IMR-90 (cell line): ENCODE data around the gene KCNK6. TPM values are rescaled to one million over a fixed set of nuclear protein-coding genes. Genes with fewer than 3 reads are reported as not detected.

ENCODE experiments used
- ATAC-seq: fragments of 200-7000 bp; cut with Tn5 transposase; 2 replicates; pipeline ENCODE4 v1.9.1; 2020; ENCODE audit warnings: low read depth, mild to moderate bottlenecking, moderate library complexity
- BruUV-seq: library from RNA; stranded (reverse); fragments of 400-500 nt; replicated peaks from 2 replicates; lab custom pipeline; 2021; lab: Mats Ljungman, UMichigan
- CTCF ChIA-PET: fragments of 300-600 bp; formaldehyde crosslinking; extraction: SDS; loops from one replicate; lab custom pipeline; 2021; ENCODE audit warnings: antibody characterized with exemption; lab: Yijun Ruan, JAX
- POLR2A ChIA-PET: fragments of 300-600 bp; sonication (Branson Sonifier 250); formaldehyde crosslinking; loops from one replicate; lab custom pipeline; 2022; ENCODE audit warnings: antibody characterized with exemption; ENCODE audit not compliant: unreplicated experiment; lab: Charles Lee
- DNase-seq: peaks from one replicate; pipeline ENCODE4 v3.0.0; 2013
- H2AFZ ChIP-seq: replicated peaks from 2 replicates; pipeline ENCODE3; 2013; ENCODE audit warnings: low read length, mild to moderate bottlenecking; ENCODE audit not compliant: poor library complexity
- H2AK5ac ChIP-seq: 2 replicates; pipeline ENCODE4 v1.6.1; 2013; ENCODE audit warnings: low read depth, low read length, inconsistent platforms
- H2AK9ac ChIP-seq: replicated peaks from 2 replicates; pipeline ENCODE3; 2013; ENCODE audit warnings: mild to moderate bottlenecking, low read depth, low read length, moderate library complexity; ENCODE audit not compliant: poor library complexity
- H2BK120ac ChIP-seq: 2 replicates; pipeline ENCODE4 v1.6.1; 2013; ENCODE audit warnings: low read depth, low read length, inconsistent platforms
- H2BK15ac ChIP-seq: 3 replicates; pipeline ENCODE4 v1.6.1; 2013; ENCODE audit warnings: low read depth, low read length, inconsistent platforms
- H2BK20ac ChIP-seq: 2 replicates; pipeline ENCODE4 v1.6.1; 2013; ENCODE audit warnings: low read depth, mild to moderate bottlenecking, inconsistent platforms, low read length, moderate library complexity
- H2BK5ac ChIP-seq: 2 replicates; pipeline ENCODE4 v1.6.1; 2013; ENCODE audit warnings: mild to moderate bottlenecking, low read depth, low read length, inconsistent platforms; ENCODE audit not compliant: poor library complexity, severe bottlenecking
- H3K14ac ChIP-seq: replicated peaks from 2 replicates; pipeline ENCODE4 v1.6.1; 2013; ENCODE audit warnings: low read depth, low read length, inconsistent platforms
- H3K18ac ChIP-seq: 2 replicates; pipeline ENCODE4 v1.6.1; 2013; ENCODE audit warnings: low read depth, low read length, control low read depth
- H3K23ac ChIP-seq: 2 replicates; pipeline ENCODE4 v1.6.1; 2013; ENCODE audit warnings: low read depth, low read length, inconsistent platforms
- H3K27ac ChIP-seq: 2 replicates; pipeline ENCODE4 v1.5.1; 2013; ENCODE audit warnings: mild to moderate bottlenecking, control low read depth, low read length; ENCODE audit not compliant: insufficient read depth
- H3K27me3 ChIP-seq: 2 replicates; pipeline ENCODE4 v1.6.1; 2013; ENCODE audit warnings: low read length; ENCODE audit not compliant: control insufficient read depth, insufficient read depth
- H3K36me3 ChIP-seq: 2 replicates; pipeline ENCODE4 v1.6.1; 2013; ENCODE audit warnings: low read length, mixed read lengths; ENCODE audit not compliant: control insufficient read depth, insufficient read depth
- H3K4ac ChIP-seq: 2 replicates; pipeline ENCODE4 v1.6.1; 2013; ENCODE audit warnings: low read depth, low read length, inconsistent platforms
- H3K4me1 ChIP-seq: 2 replicates; pipeline ENCODE4 v1.6.1; 2013; ENCODE audit warnings: low read length, mixed read lengths; ENCODE audit not compliant: control insufficient read depth, insufficient read depth
- H3K4me2 ChIP-seq: 2 replicates; pipeline ENCODE4 v1.6.1; 2013; ENCODE audit warnings: low read depth, mild to moderate bottlenecking, control low read depth, low read length, moderate library complexity
- H3K4me3 ChIP-seq: 2 replicates; pipeline ENCODE4 v1.5.1; 2013; ENCODE audit warnings: low read depth, mild to moderate bottlenecking, control low read depth, low read length, moderate library complexity; ENCODE audit not compliant: insufficient read depth
- H3K56ac ChIP-seq: 2 replicates; pipeline ENCODE4 v1.6.1; 2013; ENCODE audit warnings: low read length, inconsistent platforms; ENCODE audit not compliant: insufficient read depth; ENCODE audit errors: extremely low read depth
- H3K79me1 ChIP-seq, 2 experiments: 2 replicates each; pipeline ENCODE4 v1.6.1; 2013; ENCODE audit warnings: low read length in 2 of 2, inconsistent platforms in 1 of 2, low read depth in 1 of 2
- H3K9ac ChIP-seq: 2 replicates; pipeline ENCODE4 v1.6.1; 2013; ENCODE audit warnings: low read depth, low read length, control low read depth
- H3K9me1 ChIP-seq: 2 replicates; pipeline ENCODE4 v1.6.1; 2013; ENCODE audit warnings: low read length, inconsistent platforms; ENCODE audit not compliant: insufficient read depth
- H3K9me3 ChIP-seq: 2 replicates; pipeline ENCODE4 v1.6.1; 2013; ENCODE audit warnings: low read length; ENCODE audit not compliant: control insufficient read depth, insufficient read depth
- H4K20me1 ChIP-seq: 2 replicates; pipeline ENCODE4 v1.6.1; 2013; ENCODE audit warnings: low read length, inconsistent platforms; ENCODE audit not compliant: insufficient read depth
- H4K5ac ChIP-seq: 2 replicates; pipeline ENCODE4 v1.6.1; 2013; ENCODE audit warnings: mild to moderate bottlenecking, low read depth, low read length, control low read depth
- H4K8ac ChIP-seq, 2 experiments: 2 replicates each; pipeline ENCODE4 v1.6.1; 2013; ENCODE audit warnings: low read depth in 2 of 2, low read length in 2 of 2, control low read depth in 1 of 2, inconsistent platforms in 1 of 2
- H4K91ac ChIP-seq: 2 replicates; pipeline ENCODE4 v1.6.1; 2013; ENCODE audit warnings: low read depth, low read length, inconsistent platforms; ENCODE audit not compliant: insufficient read depth
- CHD1 ChIP-seq: IDR thresholded peaks from 2 replicates; pipeline ENCODE4 v1.6.1; 2012; ENCODE audit warnings: low read depth, low read length, improper control_type of control experiment
- MAFK ChIP-seq: IDR thresholded peaks from 2 replicates; pipeline ENCODE4 v1.6.1; 2012; ENCODE audit warnings: low read depth, low read length, improper control_type of control experiment
- MAZ ChIP-seq: IDR thresholded peaks from 2 replicates; pipeline ENCODE4 v1.6.1; 2012; ENCODE audit warnings: low read depth, mild to moderate bottlenecking, low read length, improper control_type of control experiment, moderate library complexity, borderline replicate concordance
- NFE2L2 ChIP-seq: fragments of 150-350 bp; IDR thresholded peaks from 2 replicates; pipeline ENCODE4 v1.6.1; 2016; ENCODE audit warnings: low read depth, mild to moderate bottlenecking, low read length
- POLR2A ChIP-seq: IDR thresholded peaks from 2 replicates; pipeline ENCODE4 v1.6.1; 2012; ENCODE audit warnings: mild to moderate bottlenecking, low read depth, low read length
- RAD21 ChIP-seq: IDR thresholded peaks from 2 replicates; pipeline ENCODE4 v1.6.1; 2012; ENCODE audit warnings: low read length, improper control_type of control experiment
- RCOR1 ChIP-seq: IDR thresholded peaks from 2 replicates; pipeline ENCODE4 v1.6.1; 2012; ENCODE audit warnings: mild to moderate bottlenecking, low read length, improper control_type of control experiment; ENCODE audit not compliant: insufficient replicate concordance
- RFX5 ChIP-seq: IDR thresholded peaks from 2 replicates; pipeline ENCODE4 v1.8.0; 2012; ENCODE audit warnings: low read depth, mild to moderate bottlenecking, low read length, moderate library complexity
- SMC3 ChIP-seq: fragments of 150-350 bp; IDR thresholded peaks from 2 replicates; pipeline ENCODE4 v1.6.1; 2016; ENCODE audit warnings: low read depth, mild to moderate bottlenecking, antibody characterized with exemption, low read length, moderate library complexity
- WGBS, 2 experiments: methylation state at CpG; one replicate each; pipeline versions ENCODE4 v1.1.5 to v1.1.7; 2013; ENCODE audit warnings: missing lambda C conversion rate in 2 of 2; ENCODE audit not compliant: insufficient read length in 1 of 2; ENCODE audit errors: extremely low coverage in 2 of 2; 5-methylcytosine and 5-hydroxymethylcytosine counted together
- dilution Hi-C: fragments of 300-500 bp; cut with HindIII; formaldehyde crosslinking; loops from one replicate; pipeline ENCODE4 v1.14.3; 2018; ENCODE audit warnings: low sequenced_read_pairs; ENCODE audit not compliant: unreplicated experiment
- in situ Hi-C: fragments of 300-500 bp; cut with MboI; formaldehyde crosslinking; loops from 3 replicates; pipeline ENCODE4 v1.14.3; 2019; ENCODE audit warnings: low sequenced_read_pairs, inconsistent platforms, mixed read lengths
- intact Hi-C: fragments of 100-400 bp; cut with micrococcal nuclease; formaldehyde crosslinking; loops from 2 replicates; pipeline ENCODE4 v1.10.0; 2022
- polyA plus RNA-seq, 3 experiments: library from polyadenylated mRNA; depleted of rRNA; stranded (reverse); fragments of >200 nt; gene quantifications; 2 replicates each; pipeline ENCODE4 v1.2.3, GENCODE V29; 2012; ENCODE audit warnings: low replicate concordance in 1 of 3
- total RNA-seq: library from RNA; depleted of rRNA; stranded (reverse); fragments of >200 nt; gene quantifications from 2 replicates; pipeline ENCODE4 v1.2.3, GENCODE V29; 2012
- TF ChIP-seq, protein P1 (sequence below): fragments of 150-350 bp; IDR thresholded peaks from 2 replicates; pipeline ENCODE4 v1.6.1; 2016; ENCODE audit warnings: low read depth, mild to moderate bottlenecking, low read length, moderate library complexity, borderline replicate concordance

KCNK6 gene
- total and polyA plus RNA-seq, 2 of the 4 experiments (the other 2 are of a cell fraction), result 2.7 to 4.5 TPM

- H3K9me1 ChIP-seq, result no peaks in the 10 kb centered on the region
- H3K79me1 ChIP-seq, result no peaks in the 10 kb centered on the region
- in situ Hi-C loops (no loop called here), dilution Hi-C loops (no loop called here), intact Hi-C loops (no loop called here)
- H2AK5ac ChIP-seq, result no peak overlapping the region
- no peaks in the 10 kb centered on the region for H3K4me1 ChIP-seq
- no peak overlapping the region for H3K23ac ChIP-seq
- H3K36me3 ChIP-seq, result no peaks in the 10 kb centered on the region
- no peak overlapping the region for H3K4ac ChIP-seq
- no peak overlapping the region for H4K8ac ChIP-seq
- 0 out of 2 replicates have a peak, but pooled peaks cover 3% of the 10 kb centered on the region for H4K20me1 ChIP-seq
- H2BK5ac ChIP-seq, result no peak overlapping the region
- no TSS peak for BruUV-seq
- H2BK15ac ChIP-seq, result no peak overlapping the region
- H3K18ac ChIP-seq, result no peak overlapping the region
- H3K14ac ChIP-seq, result no peak overlapping the region
- no peak overlapping the region for H4K91ac ChIP-seq
- POLR2A ChIA-PET, result no interaction called here
- H3K4me3 ChIP-seq, result no peak overlapping the region
- WGBS, 2 experiments, result 50% methylated on average over 2 of the region's 5 CpGs; no CpG with 5 or more reads in 1 of the 2 experiments
- no peak overlapping the region for H3K9ac ChIP-seq
- no peak for TF ChIP-seq NFE2L2
- TF ChIP-seq CHD1, result no peak
- TF ChIP-seq MAZ, result no peak
- TF ChIP-seq MAFK, result no peak
- no peak for TF ChIP-seq RFX5
- no peak for TF ChIP-seq RCOR1
- TF ChIP-seq RAD21, result no peak
- TF ChIP-seq, protein P1, sequence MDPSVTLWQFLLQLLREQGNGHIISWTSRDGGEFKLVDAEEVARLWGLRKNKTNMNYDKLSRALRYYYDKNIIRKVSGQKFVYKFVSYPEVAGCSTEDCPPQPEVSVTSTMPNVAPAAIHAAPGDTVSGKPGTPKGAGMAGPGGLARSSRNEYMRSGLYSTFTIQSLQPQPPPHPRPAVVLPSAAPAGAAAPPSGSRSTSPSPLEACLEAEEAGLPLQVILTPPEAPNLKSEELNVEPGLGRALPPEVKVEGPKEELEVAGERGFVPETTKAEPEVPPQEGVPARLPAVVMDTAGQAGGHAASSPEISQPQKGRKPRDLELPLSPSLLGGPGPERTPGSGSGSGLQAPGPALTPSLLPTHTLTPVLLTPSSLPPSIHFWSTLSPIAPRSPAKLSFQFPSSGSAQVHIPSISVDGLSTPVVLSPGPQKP, result no peak
- TF ChIP-seq SMC3, result no peak
- no peak for TF ChIP-seq POLR2A
- peak overlapping the region; percentile 63 for H2AFZ ChIP-seq
- no peak for DNase-seq
- peaks cover 48% of the 10 kb centered on the region for H3K27me3 ChIP-seq
- no peak overlapping the region for H2BK120ac ChIP-seq
- H3K56ac ChIP-seq, result no peak overlapping the region
- no peak for ATAC-seq
- H3K27ac ChIP-seq, result no peak overlapping the region
- no peak overlapping the region for H4K5ac ChIP-seq
- CTCF ChIA-PET, result no interaction called here
- no peak overlapping the region for H2BK20ac ChIP-seq
- H3K4me2 ChIP-seq, result no peak overlapping the region
- no peak overlapping the region for H2AK9ac ChIP-seq
- H3K9me3 ChIP-seq, result no peaks in the 10 kb centered on the region
These were observed 38.4 kb downstream of the KCNK6 start for GRCh38 chr19:38358071-38358470.
